K562 (cell line): ENCODE measurements around the gene GGA3. TPM values are rescaled to one million over a fixed set of nuclear protein-coding genes. Genes with fewer than 3 reads are reported as not detected.

Experiments used
- ADNP ChIP-seq: fragments of 200-800 bp; sonication (Bioruptor generic); IDR thresholded peaks from 2 replicates; pipeline ENCODE4 v1.6.1; 2016; ENCODE audit warnings: missing genetic modification characterization, missing compliant biosample characterization
- BCL6 ChIP-seq: fragments of 250-450 bp; sonication (Bioruptor Pico); IDR thresholded peaks from 2 replicates; pipeline ENCODE4 v1.4.0; 2020
- CHD7 ChIP-seq: fragments of 200-600 bp; sonication (generic); IDR thresholded peaks from one replicate; pipeline ENCODE4 v1.6.1; 2012; ENCODE audit warnings: mild to moderate bottlenecking, low read depth, low read length, inconsistent platforms
- E2F4 ChIP-seq: sonication (generic); formaldehyde crosslinking; IDR thresholded peaks from 2 replicates; pipeline ENCODE4 v1.8.0; 2022; ENCODE audit warnings: mild to moderate bottlenecking, low read depth, missing genetic modification reagents
- EP400 ChIP-seq: fragments of 450-650 bp; IDR thresholded peaks from 2 replicates; pipeline ENCODE4 v1.6.1; 2017; ENCODE audit warnings: antibody characterized with exemption, mild to moderate bottlenecking, moderate library complexity
- ETV5 ChIP-seq: sonication (generic); formaldehyde crosslinking; IDR thresholded peaks from 2 replicates; pipeline ENCODE4 v1.4.0; 2020; ENCODE audit warnings: low read depth, mild to moderate bottlenecking, missing genetic modification reagents
- KLF13 ChIP-seq: fragments of 450-650 bp; IDR thresholded peaks from 2 replicates; pipeline ENCODE4 v1.6.1; 2016; ENCODE audit warnings: missing genetic modification characterization, low read depth, mild to moderate bottlenecking, missing compliant biosample characterization, moderate library complexity, borderline replicate concordance
- MLX ChIP-seq, 2 experiments: fragments of 450-650 bp in 1 of 2; sonication (generic) in 1 of 2; formaldehyde crosslinking; conservative IDR thresholded peaks; 2 replicates each; pipeline versions ENCODE4 v1.4.0 to v1.8.1; 2020 to 2022; ENCODE audit warnings: mild to moderate bottlenecking in 1 of 2, missing genetic modification reagents in 1 of 2
- MTA3 ChIP-seq: fragments of 450-650 bp; formaldehyde crosslinking; IDR thresholded peaks from 2 replicates; pipeline ENCODE4 v1.6.1; 2017; ENCODE audit warnings: mild to moderate bottlenecking, borderline replicate concordance
- NBN ChIP-seq: fragments of 450-650 bp; IDR thresholded peaks from 2 replicates; pipeline ENCODE4 v1.6.1; 2016; ENCODE audit warnings: low read depth, mild to moderate bottlenecking
- NR3C1 ChIP-seq: sonication (generic); formaldehyde crosslinking; IDR thresholded peaks from 2 replicates; pipeline ENCODE4 v1.8.1; 2022; ENCODE audit warnings: missing genetic modification reagents
- RBM25 ChIP-seq: fragments of 200-400 bp; formaldehyde crosslinking; IDR thresholded peaks from 2 replicates; pipeline ENCODE4 v1.6.1; 2018; ENCODE audit warnings: low read length, low read depth, moderate library complexity; ENCODE audit not compliant: severe bottlenecking
- RFX7 ChIP-seq: fragments of 250-450 bp; sonication (Bioruptor Pico); IDR thresholded peaks from 2 replicates; pipeline ENCODE4 v1.5.1; 2021; ENCODE audit warnings: mild to moderate bottlenecking
- SUPT5H ChIP-seq: fragments of 450-650 bp; IDR thresholded peaks from 2 replicates; pipeline ENCODE4 v1.6.1; 2016
- ZNF217 ChIP-seq: sonication (generic); formaldehyde crosslinking; IDR thresholded peaks from 2 replicates; pipeline ENCODE4 v1.8.0; 2022; ENCODE audit warnings: mild to moderate bottlenecking, missing genetic modification reagents
- ZNF282 ChIP-seq: sonication (generic); formaldehyde crosslinking; IDR thresholded peaks from 2 replicates; pipeline ENCODE4 v1.8.1; 2023; ENCODE audit warnings: missing genetic modification reagents
- ZNF644 ChIP-seq: fragments of 200-800 bp; sonication (Bioruptor generic); IDR thresholded peaks from 2 replicates; pipeline ENCODE4 v1.6.1; 2016; ENCODE audit warnings: low read depth, missing genetic modification characterization, missing compliant biosample characterization
- ZNF77 ChIP-seq: fragments of 250-450 bp; sonication (Bioruptor Pico); IDR thresholded peaks from 2 replicates; pipeline ENCODE4 v1.5.0; 2020
- polyA plus RNA-seq, 8 experiments: library from polyadenylated mRNA; depleted of rRNA in 4 of 8; stranded (reverse) in 5 of 8; unstranded in 3 of 8; fragments of >200 nt; fragmentation: Nextera tagmentation in 2 of 8; fragmentation: Illumina TruSeq in 1 of 8; extraction: Ambion mirVana in 2 of 8; extraction: Trizol in 1 of 8; gene quantifications; 2 replicates each; pipeline versions ENCODE4 v1.2.1 to v1.2.3, GENCODE V29; 2011 to 2014; ENCODE audit warnings: inconsistent platforms in 1 of 8, missing spikeins in 1 of 8
- total RNA-seq, 7 experiments: library from RNA; depleted of rRNA in 6 of 7; stranded (reverse); fragments of >200 nt in 6 of 7; fragmentation: Illumina TruSeq in 2 of 7; extraction: Trizol in 2 of 7; gene quantifications; 2 replicates each; pipeline versions ENCODE4 v1.2.1 to v1.2.3, GENCODE V29; 2011 to 2021; ENCODE audit warnings: low replicate concordance in 1 of 7

Gene GGA3
- total and polyA plus RNA-seq, 9 of the 15 experiments (the other 6 are each of a cell fraction or from before 2014, with no cell fraction given), result 5.7 to 64.9 (median 25.4) TPM

- peak; percentile 40 for TF ChIP-seq CHD7
- TF ChIP-seq ETV5 (CRISPR knock-in tag), result no peak
- peak; percentile 60 for TF ChIP-seq SUPT5H
- no peak for TF ChIP-seq RFX7 (CRISPR knock-in tag)
- TF ChIP-seq E2F4 (CRISPR knock-in tag), result no peak
- no peak for TF ChIP-seq EP400
- TF ChIP-seq NR3C1, result no peak
- no peak for TF ChIP-seq KLF13 (tag)
- no peak for TF ChIP-seq MLX (CRISPR knock-in tag; conservative IDR thresholded peaks at IDR 0.05)
- no peak for TF ChIP-seq RBM25
- no peak for TF ChIP-seq BCL6 (CRISPR knock-in tag)
- no peak for TF ChIP-seq MTA3
- no peak for TF ChIP-seq ADNP (tag)
- no peak for TF ChIP-seq ZNF217 (CRISPR knock-in tag)
- no peak for TF ChIP-seq ZNF644 (tag)
- TF ChIP-seq NBN, result no peak
- TF ChIP-seq ZNF282, result no peak
- TF ChIP-seq ZNF77, result no peak
These were observed 22.7 kb downstream of the GGA3 start (continued) for GRCh38 chr17:75238684-75239191.
